ENCODE measurements around the gene ZNF549. TPM values are rescaled to one million over a fixed set of nuclear protein-coding genes. Genes with fewer than 3 reads are reported as not detected.
A peak's percentile ranks its signal among the peaks of the same experiment; 100 is the strongest.

The ZNF549 gene
- total RNA-seq, 1 donor from 2014 or later = 16.9 TPM

GRCh38 chr19:57559404-57560025 is 32.4 kb downstream of the ZNF549 start, which contains the start of gene ZNF550:
Gene ZNF550, minus strand, starts transcription at chr19:57559863. Its CDS starts 181 bp downstream, at chr19:57559682.
- ATAC-seq (ENCODE audit: low read depth) (peak; percentile 98), DNase-seq (peak; percentile 83)
- intact Hi-C loops (cut with micrococcal nuclease) = loop anchor here (1.0 kb wide), 6 partner anchors 20 to 279 kb away; partner anchors contain the start of genes ZNF419, ZNF460, ZNF530 and ZNF549
- Mint-ChIP-seq H3K9me3 (peaks cover 16% of the 10 kb centered on the region), H3K27me3 (no peaks in the 10 kb centered on the region), H3K4me1 (peaks cover 33% of the 10 kb centered on the region), H3K27ac (peak within 1 kb of the TSS; percentile 69), H3K4me3 (peak within 1 kb of the TSS; percentile 92), H3K36me3 (ENCODE audit: low read depth) (peaks cover 33% of the 10 kb centered on the region)
- no peak for TF ChIP-seq CTCF (IDR thresholded peaks at IDR 0.05)
- POLR2A ChIA-PET = interaction anchor here (0.6 to 1.5 kb wide), 3 partner anchors 25 to 888 kb away, joined by 3 read pairs; partner anchors contain the start of genes ZIK1, ZNF772 and ZNF835
- CTCF ChIA-PET = no interaction called here

GRCh38 chr19:57560049-57560491 is 32.9 kb downstream of the ZNF549 start:
- no peak for TF ChIP-seq CTCF (IDR thresholded peaks at IDR 0.05)
- H3K9me3 Mint-ChIP-seq = peaks cover 14% of the 10 kb centered on the region
- intact Hi-C loops (cut with micrococcal nuclease) = no loop called here
- no peaks in the 10 kb centered on the region for H3K27me3 Mint-ChIP-seq
- ATAC-seq (ENCODE audit: low read depth) (peak; percentile 10), DNase-seq (no peak)
- peaks cover 29% of the 10 kb centered on the region for H3K36me3 Mint-ChIP-seq (ENCODE audit: low read depth)
- peaks cover 33% of the 10 kb centered on the region for H3K4me1 Mint-ChIP-seq
- ChIA-PET CTCF (no interaction called here), POLR2A (no interaction called here)
- H3K4me3 Mint-ChIP-seq = peak overlapping the region; percentile 92
- H3K27ac Mint-ChIP-seq = peak overlapping the region; percentile 69

GRCh38 chr19:57563547-57563946 is 36.4 kb downstream of the ZNF549 start:
- H3K27ac Mint-ChIP-seq = no peak overlapping the region
- peaks cover 20% of the 10 kb centered on the region for H3K4me1 Mint-ChIP-seq
- H3K27me3 Mint-ChIP-seq = no peaks in the 10 kb centered on the region
- H3K4me3 Mint-ChIP-seq = no peak overlapping the region
- peaks cover 39% of the 10 kb centered on the region for H3K9me3 Mint-ChIP-seq
- intact Hi-C loops (cut with micrococcal nuclease) = no loop called here
- no peak for ATAC-seq (ENCODE audit: low read depth)
- POLR2A ChIA-PET = no interaction called here
- no peak for DNase-seq
- CTCF ChIA-PET = no interaction called here
- H3K36me3 Mint-ChIP-seq (ENCODE audit: low read depth) = peaks cover 20% of the 10 kb centered on the region
- no peak for TF ChIP-seq CTCF (IDR thresholded peaks at IDR 0.05)

- Mint-ChIP-seq H3K9me3 (peaks cover 50% of the 10 kb centered on the region), H3K27ac (no peak overlapping the region), H3K4me1 (no peaks in the 10 kb centered on the region), H3K27me3 (no peaks in the 10 kb centered on the region), H3K36me3 (ENCODE audit: low read depth) (peaks cover 19% of the 10 kb centered on the region), H3K4me3 (no peak overlapping the region)
- no peak for ATAC-seq (ENCODE audit: low read depth)
- CTCF ChIA-PET = no interaction called here
- DNase-seq = no peak
- intact Hi-C loops (cut with micrococcal nuclease) = no loop called here
- no peak for TF ChIP-seq CTCF (IDR thresholded peaks at IDR 0.05)
- POLR2A ChIA-PET = interaction anchor here (0.6 kb wide), 2 partner anchors 59 to 161 kb away, joined by 4 read pairs; partner anchors contain the start of gene ZNF671
Observed at GRCh38 chr19:57566396-57567265, 39.5 kb downstream of the ZNF549 start.

- Mint-ChIP-seq H3K4me1 (no peaks in the 10 kb centered on the region), H3K9me3 (peaks cover 60% of the 10 kb centered on the region), H3K4me3 (no peak overlapping the region), H3K27ac (no peak overlapping the region), H3K36me3 (ENCODE audit: low read depth) (peaks cover 52% of the 10 kb centered on the region), H3K27me3 (no peaks in the 10 kb centered on the region)
- no peak for TF ChIP-seq CTCF (IDR thresholded peaks at IDR 0.05)
- ATAC-seq (ENCODE audit: low read depth) = no peak
- ChIA-PET POLR2A (no interaction called here), CTCF (no interaction called here)
- intact Hi-C loops (cut with micrococcal nuclease) = no loop called here
- DNase-seq = no peak
Observed at GRCh38 chr19:57570707-57571106, 43.6 kb downstream of the ZNF549 start.

All from activated B cell treated with CpG ODN at 0.5 μM for 24 hours (primary cell).